ENCODE measurements around the gene SLC9A5.

The SLC9A5 gene

DNA sequence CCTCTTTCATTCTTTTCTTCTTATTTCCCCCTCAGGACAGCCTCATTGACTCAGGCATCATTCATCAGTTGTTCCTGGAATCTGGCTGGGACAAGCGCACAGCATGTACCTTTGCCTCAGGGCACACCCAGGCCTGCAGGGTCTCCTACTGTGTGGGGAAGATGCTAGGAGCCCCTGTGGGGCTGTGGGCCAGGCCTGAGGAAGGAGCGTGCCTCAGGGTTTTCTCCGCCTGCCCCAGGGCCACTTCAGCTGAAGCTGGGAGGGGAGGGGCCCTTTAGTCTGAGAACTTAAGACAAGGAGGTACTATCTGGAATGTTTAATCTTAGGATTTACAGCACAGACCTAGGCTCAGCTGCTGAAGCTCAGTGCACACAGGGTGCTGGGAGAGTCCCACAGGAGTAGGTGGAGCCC lies 41.9 kb upstream of the SLC9A5 start:
- no peak overlapping the region for H3K27ac ChIP-seq (replicated peaks)

DNA sequence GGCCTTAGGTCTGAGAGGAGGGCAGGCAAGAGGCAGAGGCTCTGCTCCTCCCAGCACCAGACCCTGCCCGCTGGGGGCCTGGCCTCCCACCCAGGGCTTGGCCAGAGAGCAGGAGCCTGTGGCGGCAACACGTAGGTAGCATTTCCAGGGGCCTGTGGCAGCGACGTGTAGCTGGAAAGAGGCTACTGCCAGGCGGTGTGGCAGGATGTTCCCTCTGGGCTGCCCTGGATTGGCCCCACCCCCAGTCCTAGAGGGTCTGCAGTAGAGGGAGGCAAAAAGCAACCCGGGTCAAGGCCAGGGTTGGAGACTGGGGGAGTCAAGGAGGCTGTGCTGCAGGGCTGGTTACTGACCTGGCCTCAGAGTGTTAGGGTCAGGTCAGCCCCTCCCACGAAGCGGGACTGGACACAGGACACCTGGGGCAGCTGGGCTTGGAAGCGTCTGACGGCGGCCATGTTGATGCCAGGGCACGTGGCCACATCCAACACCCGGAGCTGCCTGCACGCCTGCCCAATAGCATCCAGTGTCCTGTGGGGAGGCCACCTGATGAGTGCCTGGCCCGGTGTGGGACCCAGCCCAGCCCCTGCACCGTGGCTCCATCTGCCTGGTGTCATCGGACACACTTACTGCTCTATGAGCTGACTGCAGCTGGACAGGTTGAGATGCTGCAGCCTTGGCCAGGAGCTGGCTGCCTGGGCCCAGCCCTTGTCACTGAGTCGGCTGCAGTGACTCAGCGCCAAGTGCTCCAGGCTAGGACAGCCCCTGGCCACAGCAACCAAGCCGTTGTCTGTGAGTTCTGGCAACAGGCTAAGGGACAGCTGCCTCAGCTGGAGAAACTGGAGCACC lies 41.3 kb upstream of the SLC9A5 start:
- no peaks in the 10 kb centered on the region for H3K27me3 ChIP-seq (ENCODE audit: insufficient read depth, poor library complexity, severe bottlenecking)
- DNase-seq (ENCODE audit: low read depth in 1 of 2, low spot score in 1 of 2): no peak
- no peak overlapping the region for H3K27ac ChIP-seq (replicated peaks)
- TF ChIP-seq, protein P1, sequence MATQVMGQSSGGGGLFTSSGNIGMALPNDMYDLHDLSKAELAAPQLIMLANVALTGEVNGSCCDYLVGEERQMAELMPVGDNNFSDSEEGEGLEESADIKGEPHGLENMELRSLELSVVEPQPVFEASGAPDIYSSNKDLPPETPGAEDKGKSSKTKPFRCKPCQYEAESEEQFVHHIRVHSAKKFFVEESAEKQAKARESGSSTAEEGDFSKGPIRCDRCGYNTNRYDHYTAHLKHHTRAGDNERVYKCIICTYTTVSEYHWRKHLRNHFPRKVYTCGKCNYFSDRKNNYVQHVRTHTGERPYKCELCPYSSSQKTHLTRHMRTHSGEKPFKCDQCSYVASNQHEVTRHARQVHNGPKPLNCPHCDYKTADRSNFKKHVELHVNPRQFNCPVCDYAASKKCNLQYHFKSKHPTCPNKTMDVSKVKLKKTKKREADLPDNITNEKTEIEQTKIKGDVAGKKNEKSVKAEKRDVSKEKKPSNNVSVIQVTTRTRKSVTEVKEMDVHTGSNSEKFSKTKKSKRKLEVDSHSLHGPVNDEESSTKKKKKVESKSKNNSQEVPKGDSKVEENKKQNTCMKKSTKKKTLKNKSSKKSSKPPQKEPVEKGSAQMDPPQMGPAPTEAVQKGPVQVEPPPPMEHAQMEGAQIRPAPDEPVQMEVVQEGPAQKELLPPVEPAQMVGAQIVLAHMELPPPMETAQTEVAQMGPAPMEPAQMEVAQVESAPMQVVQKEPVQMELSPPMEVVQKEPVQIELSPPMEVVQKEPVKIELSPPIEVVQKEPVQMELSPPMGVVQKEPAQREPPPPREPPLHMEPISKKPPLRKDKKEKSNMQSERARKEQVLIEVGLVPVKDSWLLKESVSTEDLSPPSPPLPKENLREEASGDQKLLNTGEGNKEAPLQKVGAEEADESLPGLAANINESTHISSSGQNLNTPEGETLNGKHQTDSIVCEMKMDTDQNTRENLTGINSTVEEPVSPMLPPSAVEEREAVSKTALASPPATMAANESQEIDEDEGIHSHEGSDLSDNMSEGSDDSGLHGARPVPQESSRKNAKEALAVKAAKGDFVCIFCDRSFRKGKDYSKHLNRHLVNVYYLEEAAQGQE (IDR thresholded peaks at IDR 0.05; ENCODE audit: insufficient replicate concordance, low read depth): no peak
- TF ChIP-seq POLR2AphosphoS5 (IDR thresholded peaks at IDR 0.05; ENCODE audit: low read depth): peak; percentile 19; the same call in 1 of the 2 replicates
- no peak overlapping the region for H3K4me3 ChIP-seq (replicated peaks; ENCODE audit: insufficient read depth, low read length)

More for the DNA sequence above, 41.9 kb upstream of the SLC9A5 start:
- no peak overlapping the region for H3K4me3 ChIP-seq (replicated peaks; ENCODE audit: insufficient read depth, low read length)
- no peak for DNase-seq (ENCODE audit: low read depth in 1 of 2, low spot score in 1 of 2)
- H3K27me3 ChIP-seq (ENCODE audit: insufficient read depth, poor library complexity, severe bottlenecking): no peaks in the 10 kb centered on the region
- TF ChIP-seq, protein P2, sequence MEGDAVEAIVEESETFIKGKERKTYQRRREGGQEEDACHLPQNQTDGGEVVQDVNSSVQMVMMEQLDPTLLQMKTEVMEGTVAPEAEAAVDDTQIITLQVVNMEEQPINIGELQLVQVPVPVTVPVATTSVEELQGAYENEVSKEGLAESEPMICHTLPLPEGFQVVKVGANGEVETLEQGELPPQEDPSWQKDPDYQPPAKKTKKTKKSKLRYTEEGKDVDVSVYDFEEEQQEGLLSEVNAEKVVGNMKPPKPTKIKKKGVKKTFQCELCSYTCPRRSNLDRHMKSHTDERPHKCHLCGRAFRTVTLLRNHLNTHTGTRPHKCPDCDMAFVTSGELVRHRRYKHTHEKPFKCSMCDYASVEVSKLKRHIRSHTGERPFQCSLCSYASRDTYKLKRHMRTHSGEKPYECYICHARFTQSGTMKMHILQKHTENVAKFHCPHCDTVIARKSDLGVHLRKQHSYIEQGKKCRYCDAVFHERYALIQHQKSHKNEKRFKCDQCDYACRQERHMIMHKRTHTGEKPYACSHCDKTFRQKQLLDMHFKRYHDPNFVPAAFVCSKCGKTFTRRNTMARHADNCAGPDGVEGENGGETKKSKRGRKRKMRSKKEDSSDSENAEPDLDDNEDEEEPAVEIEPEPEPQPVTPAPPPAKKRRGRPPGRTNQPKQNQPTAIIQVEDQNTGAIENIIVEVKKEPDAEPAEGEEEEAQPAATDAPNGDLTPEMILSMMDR (IDR thresholded peaks at IDR 0.05; ENCODE audit: insufficient read depth, low read length): no peak
- TF ChIP-seq POLR2AphosphoS5 (IDR thresholded peaks at IDR 0.05; ENCODE audit: low read depth) (no peak), SPI1 (IDR thresholded peaks at IDR 0.05; ENCODE audit: borderline replicate concordance, low read depth) (no peak), GABPA (IDR thresholded peaks at IDR 0.05; ENCODE audit: low read depth) (no peak)
- TF ChIP-seq, protein P1 (IDR thresholded peaks at IDR 0.05; ENCODE audit: insufficient replicate concordance, low read depth): no peak

DNA sequence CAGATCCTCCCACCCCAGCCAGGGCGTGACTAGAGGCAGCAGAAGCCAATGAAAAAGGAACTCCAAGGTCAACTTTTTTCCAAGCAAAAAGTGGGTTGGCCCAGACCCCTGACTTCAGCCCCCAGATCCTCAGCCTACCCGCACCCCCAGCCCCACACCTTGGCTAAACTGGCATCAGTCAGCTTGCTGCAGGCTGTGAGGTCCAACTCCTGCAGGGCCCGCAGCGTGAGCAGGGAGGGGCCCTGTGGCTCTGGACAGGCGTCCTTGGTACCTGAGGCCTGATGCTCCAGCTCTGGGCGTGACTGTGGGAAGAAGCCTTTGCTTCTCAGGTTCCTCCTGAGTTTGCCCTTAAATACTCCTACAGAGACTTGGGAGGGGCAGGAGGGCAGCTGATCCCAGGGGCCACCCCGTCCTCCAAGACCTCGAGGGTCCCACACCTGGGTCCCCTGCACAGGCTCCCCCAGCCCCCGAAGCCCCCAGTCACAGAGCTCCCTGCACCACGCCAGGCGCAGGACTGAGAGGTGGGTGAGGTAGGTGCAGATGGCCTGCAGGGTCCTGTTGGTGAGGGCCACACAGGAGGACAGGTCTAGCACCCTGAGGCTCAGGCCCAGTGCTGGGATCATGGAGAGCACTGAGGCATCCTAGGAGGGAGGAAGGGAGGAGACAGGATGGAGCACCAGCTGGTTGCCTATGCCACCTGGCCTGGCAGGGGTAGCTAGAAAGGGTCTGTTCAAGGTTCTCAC lies 40.5 kb upstream of the SLC9A5 start:
- H3K27ac ChIP-seq (replicated peaks): no peak overlapping the region
- no peak for DNase-seq (ENCODE audit: low read depth in 1 of 2, low spot score in 1 of 2)
- TF ChIP-seq SPI1 (IDR thresholded peaks at IDR 0.05; ENCODE audit: borderline replicate concordance, low read depth) (no peak), POLR2AphosphoS5 (IDR thresholded peaks at IDR 0.05; ENCODE audit: low read depth) (no peak), GABPA (IDR thresholded peaks at IDR 0.05; ENCODE audit: low read depth) (no peak)
- TF ChIP-seq, protein P1 (IDR thresholded peaks at IDR 0.05; ENCODE audit: insufficient replicate concordance, low read depth): no peak
- TF ChIP-seq, protein P2 (IDR thresholded peaks at IDR 0.05; ENCODE audit: insufficient read depth, low read length): no peak

More for the DNA sequence above, 40.5 kb upstream of the SLC9A5 start:
- H3K4me3 ChIP-seq (replicated peaks; ENCODE audit: insufficient read depth, low read length): no peak overlapping the region
- H3K27me3 ChIP-seq (ENCODE audit: insufficient read depth, poor library complexity, severe bottlenecking): no peaks in the 10 kb centered on the region

Data from HL-60 (cell line).